GM12878 (cell line): Measurements from ENCODE around the gene OR4D1. TPM values are rescaled to one million over a fixed set of nuclear protein-coding genes. Genes with fewer than 3 reads are reported as not detected.

ENCODE experiments used
- ATAC-seq: fragments of 200-7000 bp; cut with Tn5 transposase; 3 replicates; pipeline ENCODE4 v1.9.1; 2020; ENCODE audit warnings: mild to moderate bottlenecking, moderate library complexity
- BruUV-seq: library from RNA; stranded (reverse); fragments of 400-500 nt; replicated peaks from 2 replicates; lab custom pipeline; 2021; lab: Mats Ljungman, UMichigan
- CTCF ChIA-PET: fragments of 300-600 bp; sonication (Branson Sonifier 250); formaldehyde crosslinking; extraction: SDS; loops from one replicate; lab custom pipeline; 2021; ENCODE audit warnings: inconsistent platforms; lab: Yijun Ruan, JAX
- POLR2A ChIA-PET: fragments of 350-600 bp; formaldehyde crosslinking; extraction: SDS; loops from one replicate; lab custom pipeline; 2021; ENCODE audit warnings: inconsistent platforms; lab: Charles Lee
- RAD21 ChIA-PET: fragments of 300-600 bp; sonication (Branson Sonifier 250); formaldehyde crosslinking; loops from one replicate; lab custom pipeline; 2023; ENCODE audit warnings: antibody characterized with exemption; ENCODE audit not compliant: unreplicated experiment; lab: Charles Lee
- SMC1A ChIA-PET: fragments of 300-600 bp; sonication (Branson Sonifier 250); formaldehyde crosslinking; loops from one replicate; lab custom pipeline; 2023; ENCODE audit not compliant: unreplicated experiment, uncharacterized antibody; lab: Charles Lee
- DNase-seq: peaks from one replicate; pipeline ENCODE4 v3.0.0-alpha.2; 2011; ENCODE audit warnings: low read depth, low spot score
- FAIRE-seq: peaks from 3 replicates; lab custom pipeline; 2011; peaks lifted over from hg19 to GRCh38; lab: Jason Lieb, UNC
- H2AFZ ChIP-seq: 2 replicates; pipeline ENCODE4 v1.6.0; 2011; ENCODE audit warnings: low read depth, low read length, control low read depth; ENCODE audit not compliant: control insufficient read depth
- H3K27ac ChIP-seq: 2 replicates; pipeline ENCODE4 v1.5.1; 2011; ENCODE audit warnings: control low read depth; ENCODE audit not compliant: control insufficient read depth, insufficient read depth
- H3K27me3 ChIP-seq, 2 experiments: replicated peaks in 1 of 2; 2 replicates each; pipeline versions ENCODE4 v1.6.0 to v1.6.1; 2011; ENCODE audit warnings: low read length in 1 of 2; ENCODE audit not compliant: control insufficient read depth in 2 of 2, insufficient read depth in 2 of 2
- H3K36me3 ChIP-seq, 2 experiments: 2 replicates each; pipeline ENCODE4 v1.5.1; 2011; ENCODE audit warnings: low read length in 1 of 2; ENCODE audit not compliant: control insufficient read depth in 2 of 2, insufficient read depth in 2 of 2
- H3K4me1 ChIP-seq: 2 replicates; pipeline ENCODE4 v1.6.1; 2011; ENCODE audit warnings: mild to moderate bottlenecking, low read length, moderate library complexity, mixed read lengths; ENCODE audit not compliant: control insufficient read depth, insufficient read depth
- H3K4me2 ChIP-seq: 2 replicates; pipeline ENCODE4 v1.6.0; 2011; ENCODE audit warnings: control low read depth; ENCODE audit not compliant: control insufficient read depth, insufficient read depth
- H3K4me3 ChIP-seq: fragments of 200-600 bp; sonication (generic); 2 replicates; pipeline ENCODE4 v1.5.1; 2016
- H3K79me2 ChIP-seq: 2 replicates; pipeline ENCODE4 v1.6.0; 2011; ENCODE audit warnings: low read length; ENCODE audit not compliant: control insufficient read depth, insufficient read depth
- H3K9ac ChIP-seq: 2 replicates; pipeline ENCODE4 v1.8.0; 2011; ENCODE audit warnings: low read length, control low read depth, mixed read lengths; ENCODE audit not compliant: control insufficient read depth, insufficient read depth
- H3K9me3 ChIP-seq: replicated peaks from 3 replicates; pipeline ENCODE4 v1.5.1; 2011; ENCODE audit warnings: mild to moderate bottlenecking, low read length; ENCODE audit not compliant: control insufficient read depth, insufficient read depth
- H4K20me1 ChIP-seq: 2 replicates; pipeline ENCODE4 v1.6.0; 2011; ENCODE audit not compliant: control insufficient read depth, insufficient read depth
- ASH2L ChIP-seq: fragments of 300-600, 200-600 bp; sonication (generic); IDR thresholded peaks from 2 replicates; pipeline ENCODE4 v1.6.1; 2017; ENCODE audit warnings: low read depth, mild to moderate bottlenecking, borderline replicate concordance
- CBFB ChIP-seq: IDR thresholded peaks from 2 replicates; pipeline ENCODE4 v1.6.1; 2016; ENCODE audit warnings: antibody characterized with exemption, low read depth
- CBX3 ChIP-seq: fragments of 200-600 bp; sonication (generic); IDR thresholded peaks from 2 replicates; pipeline ENCODE4 v1.6.1; 2016; ENCODE audit warnings: low read depth, borderline replicate concordance
- EZH2 ChIP-seq: IDR thresholded peaks from 2 replicates; pipeline ENCODE4 v1.6.1; 2012; ENCODE audit warnings: low read depth, mild to moderate bottlenecking, control low read depth, inconsistent platforms, low read length, borderline replicate concordance; ENCODE audit not compliant: control insufficient read depth
- FOXK2 ChIP-seq: fragments of 450-650 bp; IDR thresholded peaks from 2 replicates; pipeline ENCODE4 v1.6.1; 2017; ENCODE audit warnings: mild to moderate bottlenecking, moderate library complexity
- GABPA ChIP-seq: IDR thresholded peaks from 2 replicates; pipeline ENCODE4 v1.6.1; 2014; ENCODE audit warnings: antibody characterized with exemption, low read depth, mild to moderate bottlenecking, inconsistent platforms
- IKZF1 ChIP-seq: fragments of 450-650 bp; conservative IDR thresholded peaks from 2 replicates; pipeline ENCODE4 v1.6.1; 2017; ENCODE audit warnings: antibody characterized with exemption, mild to moderate bottlenecking
- MXI1 ChIP-seq: fragments of 150-350 bp; IDR thresholded peaks from 2 replicates; pipeline ENCODE4 v1.6.1; 2011; ENCODE audit warnings: low read depth, mild to moderate bottlenecking, inconsistent platforms, low read length, improper control_type of control experiment
- NFXL1 ChIP-seq: fragments of 450-650 bp; IDR thresholded peaks from 2 replicates; pipeline ENCODE4 v1.6.1; 2017; ENCODE audit warnings: antibody characterized with exemption, mild to moderate bottlenecking, borderline replicate concordance
- NRF1 ChIP-seq: conservative IDR thresholded peaks from 2 replicates; pipeline ENCODE4 v1.6.1; 2011; ENCODE audit warnings: mild to moderate bottlenecking, low read depth, low read length, improper control_type of control experiment
- RAD21 ChIP-seq: IDR thresholded peaks from 2 replicates; pipeline ENCODE4 v1.6.1; 2011; ENCODE audit warnings: mild to moderate bottlenecking, low read depth, low read length, moderate library complexity; ENCODE audit not compliant: insufficient read depth
- SIN3A ChIP-seq: IDR thresholded peaks from 2 replicates; pipeline ENCODE4 v1.6.1; 2012; ENCODE audit warnings: low read depth, low read length, improper control_type of control experiment
- TBL1XR1 ChIP-seq: IDR thresholded peaks from 2 replicates; pipeline ENCODE4 v1.6.1; 2012; ENCODE audit warnings: low read depth, low read length, improper control_type of control experiment
- WRNIP1 ChIP-seq: IDR thresholded peaks from 2 replicates; pipeline ENCODE4 v1.6.1; 2011; ENCODE audit warnings: low read depth, low read length, improper control_type of control experiment, borderline replicate concordance
- ZNF217 ChIP-seq: fragments of 450-650 bp; IDR thresholded peaks from 2 replicates; pipeline ENCODE4 v1.6.1; 2017; ENCODE audit warnings: antibody characterized with exemption, mild to moderate bottlenecking
- WGBS: methylation state at CpG from one replicate; pipeline ENCODE4 v1.1.6; 2016; ENCODE audit warnings: low lambda C conversion rate; ENCODE audit not compliant: insufficient replicate concordance, insufficient coverage; ENCODE audit errors: missing lambda C conversion rate; 5-methylcytosine and 5-hydroxymethylcytosine counted together
- in situ Hi-C: fragments of 300-500 bp; cut with MboI; formaldehyde crosslinking; loops from 9 replicates; pipeline ENCODE4 v1.14.3; 2018; ENCODE audit warnings: mixed read lengths
- intact Hi-C: fragments of 100-400 bp; cut with micrococcal nuclease; formaldehyde crosslinking; loops from one replicate; pipeline ENCODE4 v1.14.2; 2022; ENCODE audit not compliant: unreplicated experiment
- polyA plus RNA-seq, 11 experiments: library from polyadenylated mRNA; depleted of rRNA in 4 of 11; unstranded in 6 of 11; stranded (reverse) in 5 of 11; fragments of >200 nt; fragmentation: Nextera tagmentation in 4 of 11; fragmentation: Illumina TruSeq in 1 of 11; extraction: Ambion mirVana in 4 of 11; extraction: Trizol in 1 of 11; gene quantifications; 1 replicate in 1 of 11; 2 replicates in 10 of 11; pipeline versions ENCODE4 v1.2.1 to v1.2.3, GENCODE V29; 2011 to 2016; ENCODE audit warnings: inconsistent platforms in 2 of 11, missing spikeins in 2 of 11, low read depth in 1 of 11
- total RNA-seq, 4 experiments: library from RNA; depleted of rRNA in 3 of 4; stranded (reverse); fragments of >200 nt in 3 of 4; fragmentation: Illumina TruSeq in 1 of 4; extraction: Trizol in 1 of 4; gene quantifications; 2 replicates each; pipeline versions ENCODE4 v1.2.1 to v1.2.3, GENCODE V29; 2013 to 2021
- TF ChIP-seq, protein P1 (sequence below): IDR thresholded peaks from 2 replicates; pipeline ENCODE4 v1.6.1; 2011; ENCODE audit warnings: low read depth, mild to moderate bottlenecking, low read length, moderate library complexity, borderline replicate concordance; ENCODE audit errors: extremely low read depth
- TF ChIP-seq, protein P2 (sequence below): fragments of 150-350 bp; IDR thresholded peaks from 2 replicates; pipeline ENCODE4 v1.6.1; 2014; ENCODE audit warnings: mild to moderate bottlenecking, low read depth, low read length

The OR4D1 gene
- total and polyA plus RNA-seq, 10 of the 15 experiments (the other 5 are each of a cell fraction or from before 2014, with no cell fraction given): not detected

DNA sequence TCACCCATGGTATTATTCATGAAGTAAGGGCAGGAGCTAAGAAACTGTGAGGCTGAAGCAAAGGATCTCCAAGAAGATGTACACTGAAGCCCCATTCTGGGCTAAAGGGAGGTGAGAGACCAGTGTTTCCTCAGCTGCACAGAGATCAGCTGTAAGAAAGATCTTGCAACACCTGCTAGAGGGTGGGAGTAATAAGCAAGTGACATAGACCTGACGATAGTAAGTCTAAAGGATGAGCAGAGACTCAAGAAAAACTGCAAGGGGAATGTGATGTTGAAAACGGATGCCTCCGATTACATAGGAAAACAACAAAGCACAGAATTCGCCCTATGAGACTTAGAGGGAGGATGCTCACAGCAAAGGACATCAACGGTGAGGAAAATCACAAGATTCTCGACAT, 18.5 kb downstream of the OR4D1 start, which contains the start of gene OR4D2:
Gene OR4D2, plus strand, starts transcription at position 301 of the 400 bp plus-strand sequence. CDS start 2,674 bp downstream, outside the sequence.
- ChIA-PET RAD21 (no interaction called here), POLR2A (no interaction called here), SMC1A (no interaction called here), CTCF (interaction anchor here (0.7 kb wide), 1 partner anchor 1345 kb away, joined by 3 read pairs; no protein-coding TSS in a partner anchor)
- 16% methylated on average over 6 of the region's 6 CpGs for WGBS
- no peak within 1 kb of the TSS for H2AFZ ChIP-seq
- BruUV-seq: no TSS peak
- H3K4me1 ChIP-seq: no peaks in the 10 kb centered on the region
- DNase-seq (no peak), ATAC-seq (no peak), FAIRE-seq (no peak)
- TF ChIP-seq NRF1: no peak
- no peak for TF ChIP-seq ZNF217
- TF ChIP-seq NFXL1: no peak
- intact Hi-C loops (no loop called here), in situ Hi-C loops (no loop called here)
- no peaks in the 10 kb centered on the region for H3K79me2 ChIP-seq
- H3K27me3 ChIP-seq: no peaks in the 10 kb centered on the region; a peak in 3 of 4 replicates
- H4K20me1 ChIP-seq: no peaks in the 10 kb centered on the region
- H3K4me2 ChIP-seq: no peak within 1 kb of the TSS
- no peak within 1 kb of the TSS for H3K4me3 ChIP-seq
- no peaks in the 10 kb centered on the region for H3K9me3 ChIP-seq
- no peak within 1 kb of the TSS for H3K27ac ChIP-seq
- H3K9ac ChIP-seq: no peak within 1 kb of the TSS
- H3K36me3 ChIP-seq: no peaks in the 10 kb centered on the region

DNA sequence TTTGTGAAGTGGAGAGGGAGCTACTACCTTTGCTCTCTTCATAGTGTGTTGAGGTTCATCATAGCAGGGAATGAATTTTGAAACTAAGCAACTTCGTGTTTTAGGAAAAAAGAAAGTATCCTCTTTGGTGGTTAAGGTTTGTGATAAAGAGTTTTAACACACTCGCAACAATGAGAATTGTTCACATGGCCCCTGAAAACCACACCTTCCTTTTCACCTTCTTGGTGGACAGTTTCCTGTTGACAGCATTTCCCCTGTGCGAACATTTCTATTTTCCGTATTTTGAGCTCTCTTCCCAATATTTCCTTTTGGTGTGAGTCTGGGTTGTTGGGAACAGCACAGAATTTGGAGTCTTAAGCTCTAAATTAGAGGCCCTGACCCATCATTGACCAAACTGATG, 22.4 kb downstream of the OR4D1 start:
- intact Hi-C loops: loop anchor here (5.0 kb wide), 1 partner anchor 58 kb away; no protein-coding TSS in a partner anchor
- TF ChIP-seq WRNIP1 (no peak), FOXK2 (no peak), ASH2L (no peak), IKZF1 (no peak), SIN3A (no peak), MXI1 (no peak), GABPA (no peak), CBFB (no peak), CBX3 (no peak), RAD21 (no peak), TBL1XR1 (no peak), EZH2 (no peak)
- TF ChIP-seq, protein P1, sequence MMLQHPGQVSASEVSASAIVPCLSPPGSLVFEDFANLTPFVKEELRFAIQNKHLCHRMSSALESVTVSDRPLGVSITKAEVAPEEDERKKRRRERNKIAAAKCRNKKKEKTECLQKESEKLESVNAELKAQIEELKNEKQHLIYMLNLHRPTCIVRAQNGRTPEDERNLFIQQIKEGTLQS: no peak
- TF ChIP-seq, protein P2, sequence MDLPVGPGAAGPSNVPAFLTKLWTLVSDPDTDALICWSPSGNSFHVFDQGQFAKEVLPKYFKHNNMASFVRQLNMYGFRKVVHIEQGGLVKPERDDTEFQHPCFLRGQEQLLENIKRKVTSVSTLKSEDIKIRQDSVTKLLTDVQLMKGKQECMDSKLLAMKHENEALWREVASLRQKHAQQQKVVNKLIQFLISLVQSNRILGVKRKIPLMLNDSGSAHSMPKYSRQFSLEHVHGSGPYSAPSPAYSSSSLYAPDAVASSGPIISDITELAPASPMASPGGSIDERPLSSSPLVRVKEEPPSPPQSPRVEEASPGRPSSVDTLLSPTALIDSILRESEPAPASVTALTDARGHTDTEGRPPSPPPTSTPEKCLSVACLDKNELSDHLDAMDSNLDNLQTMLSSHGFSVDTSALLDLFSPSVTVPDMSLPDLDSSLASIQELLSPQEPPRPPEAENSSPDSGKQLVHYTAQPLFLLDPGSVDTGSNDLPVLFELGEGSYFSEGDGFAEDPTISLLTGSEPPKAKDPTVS: no peak

More for the DNA sequence above, 22.4 kb downstream of the OR4D1 start:
- Histone ChIP-seq H3K9me3 (no peaks in the 10 kb centered on the region), H3K36me3 (no peaks in the 10 kb centered on the region), H4K20me1 (no peaks in the 10 kb centered on the region), H3K9ac (no peak overlapping the region), H3K4me1 (no peaks in the 10 kb centered on the region), H3K4me3 (no peak overlapping the region), H3K27ac (no peak overlapping the region), H3K4me2 (no peak overlapping the region), H3K79me2 (no peaks in the 10 kb centered on the region), H2AFZ (no peak overlapping the region), H3K27me3 (no peaks in the 10 kb centered on the region; a peak in 1 of 4 replicates)
- CTCF ChIA-PET: no interaction called here
- SMC1A ChIA-PET: interaction anchor here (0.6 to 1.2 kb wide), 2 partner anchors 20 to 600 kb away, joined by 3 read pairs; no protein-coding TSS in a partner anchor
- BruUV-seq: no TSS peak
- in situ Hi-C loops: no loop called here
- DNase-seq: no peak
- RAD21 ChIA-PET: no interaction called here
- 1% methylated on average over 4 of the region's 4 CpGs for WGBS
- POLR2A ChIA-PET: no interaction called here
- ATAC-seq: no peak
- FAIRE-seq: no peak
